Measurements from ENCODE around the gene PPP1R13L.

GRCh38 chr19:45354241-45354842 lies 50.5 kb downstream of the PPP1R13L start:
- TF ChIP-seq EP300 (IDR thresholded peaks at IDR 0.05) (no peak), CTCF (IDR thresholded peaks at IDR 0.05) (no peak), POLR2AphosphoS5 (IDR thresholded peaks at IDR 0.05) (no peak), POLR2A (IDR thresholded peaks at IDR 0.05) (no peak)

Measured in gastroesophageal sphincter (tissue), 3 donors.